ENCODE results near the gene CHRM1.
"Not testable (repeated sequence)": the region's sequence is repeated elsewhere in the genome, so short reads cannot be mapped to it uniquely, and the experiment has no call there.

CHRM1 gene

DNA sequence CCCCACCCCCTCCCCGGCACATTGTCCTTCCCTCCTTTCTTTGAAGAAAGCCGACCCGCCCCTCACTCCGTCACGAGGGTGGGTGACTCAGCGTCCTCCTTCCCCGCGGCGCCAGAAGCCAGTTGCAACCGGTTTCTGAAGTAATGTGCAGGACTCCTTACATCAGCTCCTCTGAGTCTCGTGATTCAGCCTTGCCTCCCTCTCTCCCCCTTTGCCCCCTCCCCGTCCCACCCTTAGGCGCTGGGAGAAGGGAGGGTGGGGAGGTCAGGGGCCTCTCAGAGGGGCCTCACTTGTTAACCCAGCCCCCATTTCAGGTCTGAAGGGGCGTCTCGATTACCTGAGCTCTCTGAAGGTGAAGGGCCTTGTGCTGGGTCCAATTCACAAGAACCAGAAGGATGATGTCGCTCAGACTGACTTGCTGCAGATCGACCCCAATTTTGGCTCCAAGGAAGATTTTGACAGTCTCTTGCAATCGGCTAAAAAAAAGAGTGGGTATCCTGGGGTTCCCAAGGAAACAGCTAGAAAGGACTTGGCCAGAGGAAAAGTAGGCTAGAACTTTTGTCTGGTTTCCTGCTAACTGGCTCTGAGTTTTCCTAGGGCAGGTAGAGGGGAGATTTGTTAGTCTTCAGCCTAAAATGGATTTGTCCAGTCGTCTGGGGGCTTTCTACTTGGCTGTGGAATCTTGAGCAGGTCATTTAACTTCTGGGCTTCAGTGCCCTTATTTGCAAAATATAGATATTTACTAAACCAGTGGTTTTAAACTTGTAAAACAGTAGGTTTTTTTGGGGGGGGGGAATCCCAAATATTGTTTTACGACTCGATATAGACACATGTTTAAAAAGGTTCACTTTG is 39.4 kb downstream of the CHRM1 start:
- no peaks in the 10 kb centered on the region for H3K9me3 Mint-ChIP-seq
- H3K36me3 Mint-ChIP-seq, result peaks cover 65% of the 10 kb centered on the region
- peak overlapping the region; percentile 100 for H3K27ac Mint-ChIP-seq
- peak; percentile 98 for DNase-seq
- CTCF ChIA-PET, result interaction anchor here (1.0 to 3.9 kb wide), 10 partner anchors 19 to 457 kb away, joined by 3 to 32 read pairs (median 4); partner anchors contain the start of genes C11orf98, CSKMT, STX5 and TMEM179B
- peaks cover 4% of the 10 kb centered on the region for H3K27me3 Mint-ChIP-seq
- peak overlapping the region; percentile 97 for H3K4me3 Mint-ChIP-seq
- peaks cover 53% of the 10 kb centered on the region for H3K4me1 Mint-ChIP-seq

GRCh38 chr11:62880803-62881578 is 40.2 kb downstream of the CHRM1 start, which contains the start of gene SLC3A2:
Gene SLC3A2 (plus strand): TSS chr11:62880896. CDS start chr11:62881024, 128 bp downstream.
- Mint-ChIP-seq H3K9me3 (no peaks in the 10 kb centered on the region), H3K36me3 (peaks cover 58% of the 10 kb centered on the region), H3K27me3 (peaks cover 4% of the 10 kb centered on the region), H3K27ac (peak within 1 kb of the TSS; percentile 100), H3K4me3 (peak within 1 kb of the TSS; percentile 97), H3K4me1 (peaks cover 52% of the 10 kb centered on the region)
- peak; percentile 92 for DNase-seq
- CTCF ChIA-PET, result interaction anchor here (0.8 to 3.9 kb wide), 12 partner anchors 14 to 457 kb away, joined by 3 to 32 read pairs (median 4); partner anchors contain the start of genes C11orf98, CSKMT, STX5 and TMEM179B

GRCh38 chr11:62880231-62880802 is 40.8 kb downstream of the CHRM1 start:
- Mint-ChIP-seq H3K36me3 (peaks cover 51% of the 10 kb centered on the region), H3K4me1 (peaks cover 45% of the 10 kb centered on the region), H3K27me3 (peaks cover 4% of the 10 kb centered on the region), H3K27ac (peak overlapping the region; percentile 100), H3K9me3 (no peaks in the 10 kb centered on the region), H3K4me3 (peak overlapping the region; percentile 97)
- DNase-seq, result no peak
- CTCF ChIA-PET, result interaction anchor here (0.8 to 3.9 kb wide), 11 partner anchors 11 to 456 kb away, joined by 3 to 32 read pairs (median 3); partner anchors contain the start of gene TMEM179B

GRCh38 chr11:62879235-62879978 is 41.8 kb downstream of the CHRM1 start:
- no peak for DNase-seq
- CTCF ChIA-PET, result interaction anchor here (0.9 to 3.9 kb wide), 6 partner anchors 10 to 199 kb away, joined by 3 to 32 read pairs (median 3); partner anchors contain the start of gene TMEM179B
- Mint-ChIP-seq H3K27me3 (peaks cover 4% of the 10 kb centered on the region), H3K27ac (peak overlapping the region; percentile 100), H3K4me1 (peaks cover 38% of the 10 kb centered on the region), H3K36me3 (peaks cover 45% of the 10 kb centered on the region), H3K4me3 (peak overlapping the region; percentile 97), H3K9me3 (no peaks in the 10 kb centered on the region)

GRCh38 chr11:62876712-62877111 is 44.5 kb downstream of the CHRM1 start:
- no peaks in the 10 kb centered on the region for H3K9me3 Mint-ChIP-seq
- H3K4me1 Mint-ChIP-seq, result peaks cover 17% of the 10 kb centered on the region
- H3K27me3 Mint-ChIP-seq, result peaks cover 4% of the 10 kb centered on the region
- H3K27ac Mint-ChIP-seq, result no peak overlapping the region
- H3K36me3 Mint-ChIP-seq, result peaks cover 23% of the 10 kb centered on the region
- no peak for DNase-seq
- H3K4me3 Mint-ChIP-seq, result no peak overlapping the region
- CTCF ChIA-PET, result no interaction called here

- Mint-ChIP-seq H3K4me1 (peaks cover 17% of the 10 kb centered on the region), H3K36me3 (peaks cover 19% of the 10 kb centered on the region), H3K27ac (no peak overlapping the region), H3K4me3 (no peak overlapping the region), H3K9me3 (no peaks in the 10 kb centered on the region), H3K27me3 (peaks cover 3% of the 10 kb centered on the region)
- CTCF ChIA-PET, result no interaction called here
- no peak for DNase-seq
These were observed 45.3 kb downstream of the CHRM1 start for GRCh38 chr11:62875698-62876478.

DNA sequence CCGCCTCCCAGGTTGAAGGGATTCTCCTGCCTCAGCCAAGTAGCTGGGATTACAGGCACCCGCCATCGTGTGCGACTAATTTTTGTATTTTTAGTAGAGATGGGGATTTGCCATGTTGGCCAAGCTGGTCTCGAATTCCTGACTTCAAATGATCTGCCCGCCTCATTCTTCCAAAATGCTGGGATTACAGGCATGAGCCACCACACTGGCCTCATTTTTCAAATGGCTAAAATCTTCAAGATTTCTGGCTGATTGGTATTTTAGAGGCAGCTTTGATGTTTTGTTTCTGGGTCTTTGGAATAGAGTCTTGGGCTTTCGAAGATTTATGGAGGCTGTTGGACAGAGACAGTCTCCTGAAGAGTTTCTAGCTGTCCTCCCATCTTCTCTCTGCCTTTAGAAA is 46.3 kb downstream of the CHRM1 start:
- no peaks in the 10 kb centered on the region for H3K27me3 Mint-ChIP-seq
- H3K27ac Mint-ChIP-seq, result no peak overlapping the region
- H3K9me3 Mint-ChIP-seq, result no peaks in the 10 kb centered on the region
- CTCF ChIA-PET, result interaction anchor here (0.8 kb wide), 1 partner anchor 11 kb away, joined by 3 read pairs; no protein-coding TSS in a partner anchor
- H3K4me1 Mint-ChIP-seq, result peaks cover 9% of the 10 kb centered on the region
- no peak for DNase-seq
- no peak overlapping the region for H3K4me3 Mint-ChIP-seq
- peaks cover 14% of the 10 kb centered on the region for H3K36me3 Mint-ChIP-seq

GRCh38 chr11:62865635-62866034 is 55.5 kb downstream of the CHRM1 start:
- CTCF ChIA-PET, result interaction anchor here (0.8 to 1.1 kb wide), 2 partner anchors 79 kb away, joined by 3 read pairs; no protein-coding TSS in a partner anchor
- no peak overlapping the region for H3K4me3 Mint-ChIP-seq
- no peaks in the 10 kb centered on the region for H3K9me3 Mint-ChIP-seq
- no peak overlapping the region for H3K27ac Mint-ChIP-seq
- DNase-seq, result no peak
- H3K4me1 Mint-ChIP-seq, result peaks cover 27% of the 10 kb centered on the region
- H3K36me3 Mint-ChIP-seq, result peaks cover 2% of the 10 kb centered on the region
- no peaks in the 10 kb centered on the region for H3K27me3 Mint-ChIP-seq

DNA sequence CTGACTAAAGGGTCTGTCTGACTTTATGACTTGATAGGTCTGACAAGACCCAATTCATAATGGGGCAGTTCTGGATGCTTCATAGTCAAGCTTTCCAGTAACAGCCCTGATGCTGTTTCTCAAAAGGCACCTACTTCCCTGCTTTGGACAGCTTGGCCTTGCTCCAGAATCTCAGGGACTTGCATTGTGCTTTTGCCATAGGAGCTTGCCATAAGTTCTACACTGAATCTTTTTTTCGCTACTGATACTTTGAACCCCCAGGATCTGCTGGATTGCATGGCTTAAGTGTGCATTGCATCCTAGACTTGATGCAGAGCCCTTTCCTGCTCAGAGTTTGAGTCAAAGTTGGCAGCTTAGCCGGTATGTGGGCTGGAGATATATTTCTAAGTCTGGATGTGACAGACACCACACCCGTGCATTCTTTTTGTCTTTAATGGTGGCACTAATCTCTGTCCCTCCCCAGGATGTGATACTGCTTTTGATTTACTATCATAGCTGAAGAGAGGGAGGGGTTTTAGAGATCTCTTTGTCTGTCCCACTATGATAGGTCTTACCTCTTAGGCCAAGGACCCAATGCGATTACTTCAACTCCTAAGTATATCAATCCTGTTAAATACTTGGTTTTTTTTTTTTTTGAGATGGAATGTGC is 57.4 kb downstream of the CHRM1 start:
- H3K27ac Mint-ChIP-seq, result no peak overlapping the region
- no peaks in the 10 kb centered on the region for H3K27me3 Mint-ChIP-seq
- H3K9me3 Mint-ChIP-seq, result no peaks in the 10 kb centered on the region
- CTCF ChIA-PET, result interaction anchor here (0.7 to 3.9 kb wide), 10 partner anchors 9 to 469 kb away, joined by 3 to 46 read pairs (median 4); partner anchors contain the start of gene TMEM179B
- H3K4me3 Mint-ChIP-seq, result no peak overlapping the region
- H3K36me3 Mint-ChIP-seq, result peaks cover 2% of the 10 kb centered on the region
- DNase-seq, result no peak
- peaks cover 40% of the 10 kb centered on the region for H3K4me1 Mint-ChIP-seq

GRCh38 chr11:62861564-62862192 is 59.5 kb downstream of the CHRM1 start:
- not testable (repeated sequence) for H3K36me3 Mint-ChIP-seq, H3K27ac Mint-ChIP-seq, H3K27me3 Mint-ChIP-seq, H3K4me3 Mint-ChIP-seq, H3K9me3 Mint-ChIP-seq, DNase-seq
- H3K4me1 Mint-ChIP-seq, result peaks cover 59% of the 10 kb centered on the region
- CTCF ChIA-PET, result interaction anchor here (0.6 to 3.9 kb wide), 6 partner anchors 11 to 129 kb away, joined by 3 to 46 read pairs (median 5); partner anchors contain the start of genes SLC3A2 and TMEM179B

- peaks cover 1% of the 10 kb centered on the region for H3K27me3 Mint-ChIP-seq
- peak overlapping the region; percentile 81 for H3K27ac Mint-ChIP-seq
- H3K4me3 Mint-ChIP-seq, result no peak overlapping the region
- no peaks in the 10 kb centered on the region for H3K9me3 Mint-ChIP-seq
- CTCF ChIA-PET, result interaction anchor here (0.6 to 3.9 kb wide), 4 partner anchors 19 to 128 kb away, joined by 3 to 46 read pairs (median 5); partner anchors contain the start of gene TMEM179B
- peaks cover 8% of the 10 kb centered on the region for H3K36me3 Mint-ChIP-seq
- DNase-seq, result no peak
- H3K4me1 Mint-ChIP-seq, result peaks cover 65% of the 10 kb centered on the region
These were observed 60.2 kb downstream of the CHRM1 start for GRCh38 chr11:62860835-62861563.

All from activated naive CD4-positive, alpha-beta T cell treated with anti-CD3 and anti-CD28 coated beads, Interleukin-2, amount 10 ng/mL, durations not matched to agents 7 days and 5 days (primary cell).